Uterus (tissue), 2 donors: ENCODE measurements around the gene CAPNS1.

Experiments used
- CTCF ChIP-seq, 4 experiments: fragments of 200-600 bp in 2 of 4; fragments of 450-650 bp in 2 of 4; sonication (generic) in 2 of 4; IDR thresholded peaks; one replicate each; pipeline ENCODE4 v1.5.1; 2016 to 2019; ENCODE audit warnings: antibody characterized with exemption in 4 of 4, mild to moderate bottlenecking in 2 of 4, moderate library complexity in 1 of 4
- POLR2A ChIP-seq, 2 donors: fragments of 450-650 bp; IDR thresholded peaks; one replicate each; pipeline ENCODE4 v1.6.1; 2016; ENCODE audit warnings: antibody characterized with exemption in 2 of 2, mild to moderate bottlenecking in 1 of 2, moderate library complexity in 1 of 2

GRCh38 chr19:36113894-36114720, 25.8 kb upstream of the CAPNS1 start:
- TF ChIP-seq CTCF (IDR thresholded peaks at IDR 0.05) (no peak), POLR2A (IDR thresholded peaks at IDR 0.05) (no peak)
